Left forelimb (tissue), 1 donor: ENCODE data around the gene TNFRSF6B.
"Not testable (repeated sequence)": the region's sequence is repeated elsewhere in the genome, so short reads cannot be mapped to it uniquely, and the experiment has no call there.

ENCODE experiments used
- DNase-seq: peaks from one replicate; pipeline ENCODE4 v3.0.0-alpha.2; 2018; ENCODE audit warnings: low spot score

Gene TNFRSF6B

GRCh38 chr20:63662813-63663189 is 33.7 kb upstream of the TNFRSF6B start:
- no peak for DNase-seq

- DNase-seq, result no peak
Measured at GRCh38 chr20:63663332-63664066, 33.0 kb upstream of the TNFRSF6B start.

GRCh38 chr20:63664143-63664851 is 32.2 kb upstream of the TNFRSF6B start:
- DNase-seq, result no peak

GRCh38 chr20:63664861-63665594 is 31.4 kb upstream of the TNFRSF6B start:
- DNase-seq, result no peak

GRCh38 chr20:63665708-63666107 is 30.7 kb upstream of the TNFRSF6B start:
- no peak for DNase-seq

- no peak for DNase-seq
Measured at GRCh38 chr20:63667858-63668257, 28.6 kb upstream of the TNFRSF6B start.

GRCh38 chr20:63668351-63668750 is 28.1 kb upstream of the TNFRSF6B start:
- no peak for DNase-seq

- not testable (repeated sequence) for DNase-seq
Measured at GRCh38 chr20:63671695-63672094, 24.8 kb upstream of the TNFRSF6B start.

GRCh38 chr20:63672666-63673065 is 23.8 kb upstream of the TNFRSF6B start:
- no peak for DNase-seq

- DNase-seq, result no peak
Measured at GRCh38 chr20:63673951-63674350, 22.5 kb upstream of the TNFRSF6B start.

- DNase-seq, result no peak
Measured at GRCh38 chr20:63675681-63676368, 20.6 kb upstream of the TNFRSF6B start.

- no peak for DNase-seq
Measured at GRCh38 chr20:63678071-63678470, 18.4 kb upstream of the TNFRSF6B start.

GRCh38 chr20:63678667-63679465 is 17.6 kb upstream of the TNFRSF6B start:
- no peak for DNase-seq

GRCh38 chr20:63679799-63680305 is 16.6 kb upstream of the TNFRSF6B start:
- no peak for DNase-seq

GRCh38 chr20:63680427-63680826 is 16.0 kb upstream of the TNFRSF6B start:
- DNase-seq, result no peak

- no peak for DNase-seq
Measured at GRCh38 chr20:63680857-63681608, 15.4 kb upstream of the TNFRSF6B start.

- no peak for DNase-seq
Measured at GRCh38 chr20:63681609-63682142, 14.8 kb upstream of the TNFRSF6B start.

- DNase-seq, result no peak
Measured at GRCh38 chr20:63682384-63683139, 13.9 kb upstream of the TNFRSF6B start.

GRCh38 chr20:63685269-63686026 is 11.0 kb upstream of the TNFRSF6B start:
- no peak for DNase-seq
